Liver (tissue), 9 donors: Measurements from ENCODE around the gene TOX2. TPM values are rescaled to one million over a fixed set of nuclear protein-coding genes. Genes with fewer than 3 reads are reported as not detected.
"Not testable (repeated sequence)": the region's sequence is repeated elsewhere in the genome, so short reads cannot be mapped to it uniquely, and the experiment has no call there.

Source experiments
- DNase-seq: peaks from one replicate; pipeline ENCODE4 v3.0.0-alpha.2; 2017; ENCODE audit warnings: low spot score
- H3K27ac ChIP-seq, 2 donors: one replicate each; pipeline ENCODE4 v1.7.0; 2013; ENCODE audit warnings: inconsistent platforms in 2 of 2, low read length in 2 of 2, control low read depth in 1 of 2, low read depth in 1 of 2, mild to moderate bottlenecking in 1 of 2
- H3K27me3 ChIP-seq, 4 donors: one replicate each; pipeline versions ENCODE4 v1.6.1 to v1.7.0; 2013; ENCODE audit warnings: low read length in 3 of 4, inconsistent platforms in 1 of 4, mild to moderate bottlenecking in 1 of 4, moderate library complexity in 1 of 4; ENCODE audit not compliant: control insufficient read depth in 4 of 4, insufficient read depth in 4 of 4
- H3K36me3 ChIP-seq, 4 donors: one replicate each; pipeline versions ENCODE4 v1.6.1 to v1.7.0; 2013; ENCODE audit warnings: low read length in 3 of 4, mild to moderate bottlenecking in 3 of 4, low read depth in 1 of 4, moderate library complexity in 1 of 4; ENCODE audit not compliant: control insufficient read depth in 4 of 4, insufficient read depth in 3 of 4
- H3K4me1 ChIP-seq, 4 donors: one replicate each; pipeline versions ENCODE4 v1.6.1 to v1.7.0; 2013; ENCODE audit warnings: low read length in 3 of 4, mild to moderate bottlenecking in 3 of 4, moderate library complexity in 1 of 4; ENCODE audit not compliant: control insufficient read depth in 4 of 4, insufficient read depth in 4 of 4
- H3K4me3 ChIP-seq, 3 donors: one replicate each; pipeline versions ENCODE4 v1.6.1 to v1.7.0; 2013; ENCODE audit warnings: low read length in 3 of 3, control low read depth in 1 of 3, low read depth in 1 of 3, mild to moderate bottlenecking in 1 of 3
- H3K9ac ChIP-seq, 2 donors: one replicate each; pipeline ENCODE4 v1.7.0; 2013; ENCODE audit warnings: low read length in 2 of 2, mild to moderate bottlenecking in 2 of 2, moderate library complexity in 2 of 2, control low read depth in 1 of 2, low read depth in 1 of 2
- H3K9me3 ChIP-seq, 4 donors: one replicate each; pipeline versions ENCODE4 v1.6.1 to v1.7.0; 2013; ENCODE audit warnings: low read length in 3 of 4; ENCODE audit not compliant: control insufficient read depth in 4 of 4
- EGR1 ChIP-seq, 2 donors: IDR thresholded peaks; 2 replicates each; pipeline ENCODE4 v1.6.1; 2016 to 2018; ENCODE audit warnings: antibody characterized with exemption in 2 of 2, low read depth in 2 of 2
- FOXA2 ChIP-seq: IDR thresholded peaks from 2 replicates; pipeline ENCODE4 v1.6.1; 2016; ENCODE audit warnings: antibody characterized with exemption
- GABPA ChIP-seq, 2 donors: IDR thresholded peaks in 1 of 2; conservative IDR thresholded peaks in 1 of 2; 2 replicates each; pipeline ENCODE4 v1.6.1; 2016; ENCODE audit warnings: antibody characterized with exemption in 2 of 2, mild to moderate bottlenecking in 1 of 2, moderate library complexity in 1 of 2
- RXRA ChIP-seq, 2 donors: IDR thresholded peaks; 2 replicates each; pipeline ENCODE4 v1.6.1; 2017 to 2018; ENCODE audit warnings: antibody characterized with exemption in 2 of 2, mild to moderate bottlenecking in 1 of 2
- TAF1 ChIP-seq: conservative IDR thresholded peaks from 2 replicates; pipeline ENCODE4 v1.6.1; 2016; ENCODE audit warnings: antibody characterized with exemption, mild to moderate bottlenecking
- ZBTB33 ChIP-seq: IDR thresholded peaks from 2 replicates; pipeline ENCODE4 v1.6.1; 2016; ENCODE audit warnings: antibody characterized with exemption
- WGBS: extraction: QIAGEN DNeasy Blood & Tissue Kit; methylation state at CpG from one replicate; pipeline ENCODE4 v1.1.7; 2013; 5-methylcytosine and 5-hydroxymethylcytosine counted together
- polyA plus RNA-seq, 2 donors: library from polyadenylated mRNA; stranded (reverse) in 1 of 2; unstranded in 1 of 2; fragments of 200-250 nt in 1 of 2; fragments of >200 nt in 1 of 2; fragmentation: Nextera tagmentation in 1 of 2; extraction: Ambion mirVana in 1 of 2; gene quantifications; one replicate each; pipeline versions ENCODE4 v1.2.1 to v1.2.3, GENCODE V29; 2013 to 2015
- total RNA-seq, 2 donors: library from RNA; depleted of rRNA; stranded (reverse); fragments of >200 nt; gene quantifications; one replicate each; pipeline ENCODE4 v1.2.3, GENCODE V29; 2014
- TF ChIP-seq, protein P1 (sequence below): IDR thresholded peaks from 2 replicates; pipeline ENCODE4 v1.6.1; 2016; ENCODE audit warnings: antibody characterized with exemption
- donor health status: healthy.
- donor health status: healthy.
- donor health status: healthy.
- donor health status: healthy.
- donor health status: healthy.

Gene TOX2
- total and polyA plus RNA-seq, 4 donors, result 0.33 to 2.7 (median 1.4) TPM

- Histone ChIP-seq H3K27me3 (peaks cover 0 to 6% (median 0%) of the 10 kb centered on the region in 4 donors), H3K4me1 (no peaks in the 10 kb centered on the region), H3K27ac (no peak overlapping the region), H3K4me3 (no peak overlapping the region), H3K9ac (no peak overlapping the region), H3K36me3 (no peaks in the 10 kb centered on the region), H3K9me3 (no peaks in the 10 kb centered on the region)
- TF ChIP-seq ZBTB33 (no peak), EGR1 (IDR thresholded peaks at IDR 0.05; ENCODE audit: low read depth in 2 of 2) (no peak), FOXA2 (no peak)
- TF ChIP-seq, protein P1, sequence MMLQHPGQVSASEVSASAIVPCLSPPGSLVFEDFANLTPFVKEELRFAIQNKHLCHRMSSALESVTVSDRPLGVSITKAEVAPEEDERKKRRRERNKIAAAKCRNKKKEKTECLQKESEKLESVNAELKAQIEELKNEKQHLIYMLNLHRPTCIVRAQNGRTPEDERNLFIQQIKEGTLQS, result no peak
- WGBS, result 73% methylated on average over 10 of the region's 10 CpGs
- no peak for DNase-seq
Observed at GRCh38 chr20:44039741-44040140, 125.1 kb downstream of the TOX2 start.

DNA sequence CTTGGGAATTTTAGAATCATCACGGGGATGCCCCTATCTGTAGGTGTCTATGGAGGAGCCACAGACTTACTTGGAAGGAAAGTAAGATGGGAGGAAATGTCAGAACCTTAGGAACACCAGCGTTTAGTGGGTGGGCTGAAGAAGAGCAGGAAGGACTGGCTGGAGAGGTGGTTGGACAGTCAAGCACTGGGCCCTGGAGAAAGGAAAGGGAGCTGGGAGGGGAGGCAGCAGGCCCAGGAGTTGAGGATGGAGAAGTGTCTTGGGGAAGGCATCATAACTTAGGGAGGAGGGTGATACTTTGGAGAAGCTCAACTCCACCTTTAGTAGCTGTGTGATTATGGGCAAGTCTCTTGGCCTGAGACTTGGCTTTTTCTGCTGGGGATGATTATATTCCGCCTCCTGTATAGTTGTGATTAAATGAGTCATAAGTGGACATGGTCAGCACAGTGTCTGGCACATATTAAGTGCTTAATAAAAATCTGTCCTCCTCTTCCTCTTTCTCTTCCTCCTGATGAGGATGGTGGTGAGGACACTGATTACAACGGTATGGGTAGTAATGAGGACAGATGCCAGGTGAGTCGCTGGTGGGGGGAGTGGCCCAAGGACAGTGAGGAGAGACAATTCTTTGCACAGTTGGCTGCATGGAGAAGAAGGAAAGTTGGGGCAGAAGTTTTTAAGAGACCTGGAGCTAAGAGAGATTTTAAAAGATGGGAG lies 125.7 kb downstream of the TOX2 start:
- Histone ChIP-seq H3K27ac (no peak overlapping the region), H3K4me3 (no peak overlapping the region), H3K4me1 (no peaks in the 10 kb centered on the region), H3K36me3 (no peaks in the 10 kb centered on the region), H3K27me3 (peaks cover 0 to 6% (median 0%) of the 10 kb centered on the region in 4 donors), H3K9ac (no peak overlapping the region), H3K9me3 (no peaks in the 10 kb centered on the region)
- DNase-seq, result no peak
- TF ChIP-seq RXRA (IDR thresholded peaks at IDR 0.05) (no peak), EGR1 (IDR thresholded peaks at IDR 0.05; ENCODE audit: low read depth in 2 of 2) (no peak), TAF1 (no peak), FOXA2 (no peak), GABPA (IDR thresholded peaks at IDR 0.05 in 1 of 2, conservative IDR thresholded peaks at IDR 0.05 in 1 of 2) (no peak)
- whole genome bisulfite sequencing, result 85% methylated on average over 5 of the region's 5 CpGs

- no peak for TF ChIP-seq TAF1
- DNase-seq, result peak; percentile 22
- no peak overlapping the region for H3K27ac ChIP-seq
- H3K36me3 ChIP-seq, result no peaks in the 10 kb centered on the region
- H3K27me3 ChIP-seq, result peaks cover 0 to 6% (median 0%) of the 10 kb centered on the region in 4 donors
- no peaks in the 10 kb centered on the region for H3K4me1 ChIP-seq
- H3K4me3 ChIP-seq, result no peak overlapping the region
- 87% methylated on average over 8 of the region's 8 CpGs for WGBS
- H3K9me3 ChIP-seq, result no peaks in the 10 kb centered on the region
- no peak overlapping the region for H3K9ac ChIP-seq
Observed at GRCh38 chr20:44041001-44041400, 126.3 kb downstream of the TOX2 start.

DNA sequence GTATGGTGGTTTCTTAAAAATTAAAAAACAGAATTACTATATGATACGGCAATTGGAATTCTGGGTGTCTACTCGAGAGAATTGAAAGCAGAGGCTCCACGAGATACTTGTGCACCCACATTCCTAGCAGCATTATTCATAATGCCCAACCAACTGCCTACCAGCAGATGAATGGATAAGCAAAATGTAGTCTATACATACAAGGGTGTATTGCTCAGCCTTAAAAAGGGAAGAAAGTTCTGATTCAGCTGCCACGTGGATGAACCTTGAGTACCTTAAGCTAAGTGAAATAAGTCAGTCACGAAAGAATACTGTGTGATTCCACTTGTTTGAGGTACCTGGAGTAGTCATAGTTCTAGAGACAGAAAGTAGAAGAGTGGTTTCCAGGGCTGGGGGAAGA lies 130.1 kb downstream of the TOX2 start:
- H3K27me3 ChIP-seq, H3K9me3 ChIP-seq, DNase-seq, H3K27ac ChIP-seq, H3K4me1 ChIP-seq, H3K9ac ChIP-seq, H3K4me3 ChIP-seq, H3K36me3 ChIP-seq: not testable (repeated sequence)
- 92% methylated on average over 5 of the region's 5 CpGs for WGBS
